Activated gamma-delta T cell treated with anti-CD3 and anti-CD28 coated beads, Interleukin-2, amount 50 U/mL, for 16 hours (primary cell): ENCODE data around the gene AGTPBP1.
"Not testable (repeated sequence)": the region's sequence is repeated elsewhere in the genome, so short reads cannot be mapped to it uniquely, and the experiment has no call there.

Experiments used
- DNase-seq: peaks from one replicate; pipeline ENCODE4 v3.0.0-alpha.2; 2020; ENCODE audit warnings: low read depth

The AGTPBP1 gene

GRCh38 chr9:85741875-85742596, at the start of gene AGTPBP1:
AGTPBP1 (minus strand) TSS chr9:85741954; CDS start chr9:85712533, 29,421 bp downstream.
- DNase-seq, result peak; percentile 95

GRCh38 chr9:85786116-85786515, 44.4 kb upstream of the AGTPBP1 start:
- DNase-seq, result not testable (repeated sequence)

GRCh38 chr9:85773844-85774243, 32.1 kb upstream of the AGTPBP1 start:
- not testable (repeated sequence) for DNase-seq

- not testable (repeated sequence) for DNase-seq
These were observed 20.0 kb upstream of the AGTPBP1 start for GRCh38 chr9:85761802-85762201.

- not testable (repeated sequence) for DNase-seq
These were observed 16.0 kb upstream of the AGTPBP1 start for GRCh38 chr9:85757716-85758115.

GRCh38 chr9:85756216-85756615, 14.5 kb upstream of the AGTPBP1 start:
- not testable (repeated sequence) for DNase-seq

- no peak for DNase-seq
These were observed 4.6 kb upstream of the AGTPBP1 start for GRCh38 chr9:85746309-85746708.

- no peak for DNase-seq
These were observed 3.4 kb upstream of the AGTPBP1 start for GRCh38 chr9:85745203-85745602.

- no peak for DNase-seq
These were observed 2.7 kb upstream of the AGTPBP1 start for GRCh38 chr9:85744480-85744879.

- no peak for DNase-seq
These were observed 1.7 kb upstream of the AGTPBP1 start for GRCh38 chr9:85743275-85744128.

GRCh38 chr9:85742597-85742936, 813 bp upstream of the AGTPBP1 start:
- no peak for DNase-seq

GRCh38 chr9:85741095-85741874, 469 bp downstream of the AGTPBP1 start:
- peak; percentile 44 for DNase-seq

- no peak for DNase-seq
These were observed 1.0 kb downstream of the AGTPBP1 start for GRCh38 chr9:85740787-85741094.

- DNase-seq, result no peak
These were observed 3.2 kb downstream of the AGTPBP1 start for GRCh38 chr9:85738509-85738908.

- DNase-seq, result no peak
These were observed 4.1 kb downstream of the AGTPBP1 start for GRCh38 chr9:85737671-85738070.

- DNase-seq, result no peak
These were observed 10.7 kb downstream of the AGTPBP1 start for GRCh38 chr9:85730916-85731630.

- no peak for DNase-seq
These were observed 11.9 kb downstream of the AGTPBP1 start for GRCh38 chr9:85729882-85730281.

GRCh38 chr9:85727500-85727899, 14.3 kb downstream of the AGTPBP1 start:
- DNase-seq, result no peak

GRCh38 chr9:85726737-85727136, 15.0 kb downstream of the AGTPBP1 start:
- DNase-seq, result no peak

- peak; percentile 41 for DNase-seq
These were observed 18.5 kb downstream of the AGTPBP1 start for GRCh38 chr9:85723215-85723614.

GRCh38 chr9:85719411-85719810, 22.3 kb downstream of the AGTPBP1 start:
- DNase-seq, result not testable (repeated sequence)

GRCh38 chr9:85717818-85718217, 23.9 kb downstream of the AGTPBP1 start:
- DNase-seq, result not testable (repeated sequence)
